HG02763 (cell line): ENCODE data around the gene MAP3K7CL.

ENCODE experiments used
- ATAC-seq: cut with Tn5 transposase; IDR thresholded peaks from one replicate; pipeline ENCODE4 v1.9.1; 2021; ENCODE audit warnings: mild to moderate bottlenecking, moderate library complexity; ENCODE audit not compliant: unreplicated experiment

Gene MAP3K7CL

GRCh38 chr21:29130270-29130969 is at the start of gene MAP3K7CL:
TSS of gene MAP3K7CL (plus strand) at chr21:29130644. CDS start at chr21:29133345, 2,701 bp downstream.
- ATAC-seq = no peak

DNA sequence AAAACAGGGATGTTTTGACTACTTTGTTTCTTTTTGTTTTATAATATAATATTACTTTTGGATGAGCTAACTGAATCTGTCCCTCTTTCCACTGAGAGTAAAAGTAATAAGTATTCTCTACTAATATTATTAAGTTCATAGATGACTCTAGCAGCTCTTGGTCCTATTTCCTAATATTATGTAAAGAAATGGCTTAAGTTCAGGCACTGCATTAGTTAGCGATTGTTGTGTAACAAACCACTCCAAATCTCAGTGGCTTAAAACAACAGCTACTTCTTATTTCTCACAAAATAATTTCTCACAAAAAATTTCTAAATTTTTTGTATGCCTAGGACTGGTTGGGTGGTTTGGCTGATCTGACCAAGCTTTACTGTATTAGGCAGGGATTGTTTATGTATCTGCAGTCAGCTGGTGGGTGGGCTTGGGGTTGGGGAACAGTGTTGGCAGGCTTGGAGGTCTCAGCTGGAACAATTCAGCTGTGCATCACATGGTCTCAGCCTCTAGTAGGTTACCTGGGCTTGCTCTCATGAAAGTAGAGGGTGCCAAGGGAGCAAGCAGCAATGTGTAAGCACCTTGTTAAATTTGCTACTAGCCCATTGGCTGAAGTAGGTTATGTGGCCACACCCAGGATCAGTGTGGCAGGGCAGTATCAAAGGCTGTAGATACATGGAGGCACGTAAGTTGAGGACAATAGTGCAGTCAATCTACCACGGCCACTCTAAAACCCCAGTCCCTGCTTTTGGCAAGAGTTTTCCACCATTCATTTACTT is 48.2 kb upstream of the MAP3K7CL start:
- ATAC-seq = no peak

GRCh38 chr21:29083306-29083705 is 47.1 kb upstream of the MAP3K7CL start:
- no peak for ATAC-seq

DNA sequence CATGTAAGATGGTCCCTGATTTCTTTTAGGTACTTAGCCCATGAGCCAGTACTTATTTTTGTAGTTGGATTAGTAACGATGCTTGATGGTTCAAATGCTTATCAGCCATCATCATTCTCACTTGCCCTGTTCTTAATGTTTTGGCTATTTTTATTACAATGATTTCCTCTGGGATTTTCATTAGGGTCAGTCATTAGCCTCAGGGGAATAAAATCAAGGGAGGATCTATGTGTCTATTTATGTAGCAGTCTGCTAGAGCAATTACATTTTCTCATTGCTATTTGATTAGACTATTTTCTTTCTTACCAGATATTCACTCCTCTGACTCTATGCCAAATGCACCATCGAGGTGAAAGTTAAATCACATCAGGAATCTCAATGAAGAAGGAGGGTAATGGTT is 46.1 kb upstream of the MAP3K7CL start:
- ATAC-seq = no peak

- no peak for ATAC-seq
These were observed 45.2 kb upstream of the MAP3K7CL start for GRCh38 chr21:29085106-29085752.

- ATAC-seq = no peak
These were observed 39.4 kb upstream of the MAP3K7CL start for GRCh38 chr21:29091033-29091432.

DNA sequence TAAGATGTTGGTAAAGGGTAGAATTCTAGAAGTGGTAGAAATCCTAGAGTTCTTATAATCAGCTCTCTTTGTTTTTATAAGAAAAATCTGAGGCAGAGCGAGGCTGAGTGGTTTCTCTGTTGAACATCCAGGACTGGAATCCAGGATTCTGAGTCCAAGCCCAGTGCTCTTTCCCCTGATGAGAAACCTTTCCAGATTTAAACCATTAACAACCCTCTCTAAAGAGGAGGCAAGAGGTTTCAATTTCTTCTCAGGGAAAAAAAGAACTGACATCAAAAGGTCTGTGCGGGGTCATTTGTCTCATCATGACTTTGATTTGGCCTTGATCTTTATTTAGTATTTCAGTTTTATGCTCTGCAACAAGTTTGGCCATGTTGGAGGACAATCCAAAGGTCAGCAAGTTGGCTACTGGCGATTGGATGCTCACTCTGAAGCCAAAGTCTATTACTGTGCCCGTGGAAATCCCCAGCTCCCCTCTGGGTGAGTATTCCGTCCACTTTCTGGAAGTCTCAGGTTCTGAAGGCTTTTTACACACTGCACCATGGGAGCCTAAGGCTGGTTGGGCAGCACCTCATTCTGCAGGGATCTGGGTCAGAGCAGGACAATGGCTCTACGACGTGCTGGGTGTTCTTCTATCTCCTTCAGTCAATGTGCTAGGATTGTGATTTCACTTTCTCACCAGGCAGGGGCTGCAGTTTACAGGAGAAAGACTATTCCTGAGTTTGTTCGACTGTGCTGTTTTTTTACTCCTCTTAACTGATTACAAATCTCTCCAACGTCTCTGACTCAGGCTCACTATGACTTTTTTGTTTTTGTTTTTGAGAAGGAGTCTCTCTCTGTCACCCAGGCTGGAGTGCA is 38.1 kb upstream of the MAP3K7CL start:
- no peak for ATAC-seq

GRCh38 chr21:29096218-29097015 is 34.0 kb upstream of the MAP3K7CL start:
- no peak for ATAC-seq

GRCh38 chr21:29098156-29098555 is 32.3 kb upstream of the MAP3K7CL start:
- ATAC-seq = no peak

- ATAC-seq = no peak
These were observed 27.6 kb upstream of the MAP3K7CL start for GRCh38 chr21:29102791-29103257.

DNA sequence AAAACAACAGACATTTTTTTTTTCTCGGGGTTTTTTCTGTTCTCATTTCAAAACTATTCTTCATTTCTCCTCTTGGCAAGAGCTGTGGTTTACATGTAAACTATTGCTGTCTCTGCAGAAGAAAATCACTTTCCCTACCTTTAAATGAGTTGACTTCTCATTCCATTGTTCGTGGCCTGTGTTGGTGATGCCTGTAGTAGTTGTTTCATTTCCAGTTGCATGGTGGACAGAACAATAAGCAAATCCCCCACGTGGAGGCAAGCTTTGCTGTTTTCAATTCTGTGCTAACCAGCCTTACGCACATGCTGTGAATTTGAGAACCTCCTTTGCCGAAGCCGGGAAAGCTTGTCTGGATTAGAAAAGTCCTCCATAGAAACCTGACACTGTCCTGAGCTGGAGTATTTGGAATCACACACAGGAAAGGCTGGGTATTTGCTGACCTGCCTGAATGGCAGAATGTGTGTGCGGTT is 26.2 kb upstream of the MAP3K7CL start:
- ATAC-seq = no peak

GRCh38 chr21:29105218-29105617 is 25.2 kb upstream of the MAP3K7CL start:
- ATAC-seq = no peak

DNA sequence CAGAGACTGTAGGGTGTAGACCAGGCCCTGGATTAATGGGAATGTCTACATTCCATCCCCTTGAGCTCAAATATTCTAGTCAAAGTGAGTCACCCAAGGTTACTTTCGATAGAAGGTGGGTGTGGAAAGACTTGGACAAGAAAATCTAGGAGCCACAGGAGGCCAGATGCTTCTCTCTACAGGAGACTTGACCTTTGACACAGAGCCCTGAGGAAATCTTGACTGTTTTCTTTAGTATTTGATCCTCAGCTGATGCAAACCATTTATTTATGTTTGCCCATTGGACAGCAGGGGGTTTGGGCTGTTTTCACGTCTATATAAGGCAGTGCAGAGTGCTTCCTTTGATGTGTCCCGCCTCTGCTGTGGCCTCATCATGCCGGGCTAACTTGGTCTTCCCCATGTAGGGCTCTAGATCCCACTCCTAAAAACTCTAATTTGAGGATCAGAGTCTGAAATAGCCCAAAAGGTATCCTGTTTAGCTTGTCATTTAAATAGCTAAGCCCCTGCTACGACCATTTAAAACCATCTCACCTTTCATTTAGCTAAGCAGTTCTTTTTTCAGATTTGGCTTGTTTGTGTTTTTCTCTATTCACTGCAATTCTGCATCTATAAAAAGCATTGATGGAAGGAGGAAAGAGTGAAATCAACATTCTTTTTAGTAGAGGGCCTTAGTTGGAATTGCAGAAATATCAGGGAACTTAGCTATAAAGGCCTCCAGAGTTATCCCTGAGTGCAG is 15.5 kb upstream of the MAP3K7CL start:
- no peak for ATAC-seq

DNA sequence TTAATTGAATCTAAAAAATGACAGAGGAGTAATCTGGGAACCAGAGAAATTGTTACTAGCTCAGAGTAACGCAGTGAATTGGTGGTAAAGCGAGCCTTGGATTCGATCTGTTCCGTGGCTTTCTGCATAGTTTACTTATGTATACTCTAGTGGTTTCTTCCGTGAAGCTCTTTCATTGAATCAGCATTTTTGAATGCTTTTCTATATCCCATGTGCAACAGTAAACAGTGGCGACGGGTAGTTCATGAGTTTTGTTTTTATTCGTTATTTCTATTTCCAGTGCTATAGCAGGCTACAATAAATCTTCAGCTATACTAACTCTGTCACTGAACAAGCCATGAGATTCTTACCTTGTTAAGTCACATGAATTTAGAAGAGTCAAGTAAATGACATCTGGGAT is 14.5 kb upstream of the MAP3K7CL start:
- no peak for ATAC-seq

DNA sequence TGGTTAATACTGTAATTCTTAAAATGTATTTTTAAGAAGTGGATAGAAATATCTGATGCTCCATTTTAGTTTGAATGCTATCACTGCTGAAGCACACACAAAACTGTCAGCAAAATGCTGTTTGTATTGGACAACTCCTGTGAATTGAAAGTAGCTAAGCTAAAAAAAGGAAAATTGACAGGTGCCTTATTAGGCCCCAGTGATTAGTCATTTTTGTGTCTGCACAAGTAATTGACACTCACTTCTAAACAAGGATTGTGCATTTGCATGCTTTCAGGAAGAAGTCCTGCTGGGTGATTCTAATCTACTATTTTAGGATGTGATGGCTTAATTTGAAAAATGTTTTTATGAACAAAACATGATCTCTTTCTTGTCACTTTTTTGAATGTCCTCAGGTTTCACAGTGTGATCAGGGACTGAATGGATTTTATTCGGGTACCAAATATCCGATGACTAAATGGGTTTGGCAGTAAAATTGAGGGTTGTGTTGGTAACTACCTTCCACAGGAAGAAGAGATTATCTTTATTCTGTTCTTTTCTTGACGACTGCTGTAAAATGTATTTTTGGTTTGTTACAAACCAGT is 13.0 kb upstream of the MAP3K7CL start:
- peak; percentile 51 for ATAC-seq

DNA sequence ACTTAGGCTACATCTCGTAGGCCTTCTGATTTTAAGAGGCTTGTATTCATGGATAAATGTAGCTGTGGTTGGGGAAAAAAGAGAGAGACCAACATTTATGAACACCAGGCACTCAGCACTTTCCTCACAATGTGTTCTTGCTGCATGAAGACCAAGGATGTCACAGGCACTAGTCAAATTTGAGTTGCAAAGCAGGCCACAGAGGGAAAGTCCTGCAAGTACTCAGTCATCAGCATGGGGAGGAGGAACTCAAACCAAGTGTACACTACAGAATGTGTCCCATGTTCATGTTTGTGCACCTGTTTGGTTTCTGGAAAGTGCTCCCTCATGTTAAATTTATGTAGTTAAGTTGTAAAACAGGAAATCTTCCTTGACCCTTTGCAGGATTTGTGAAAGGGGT is 8.7 kb upstream of the MAP3K7CL start:
- peak; percentile 52 for ATAC-seq

GRCh38 chr21:29124645-29125044 is 5.8 kb upstream of the MAP3K7CL start:
- no peak for ATAC-seq

DNA sequence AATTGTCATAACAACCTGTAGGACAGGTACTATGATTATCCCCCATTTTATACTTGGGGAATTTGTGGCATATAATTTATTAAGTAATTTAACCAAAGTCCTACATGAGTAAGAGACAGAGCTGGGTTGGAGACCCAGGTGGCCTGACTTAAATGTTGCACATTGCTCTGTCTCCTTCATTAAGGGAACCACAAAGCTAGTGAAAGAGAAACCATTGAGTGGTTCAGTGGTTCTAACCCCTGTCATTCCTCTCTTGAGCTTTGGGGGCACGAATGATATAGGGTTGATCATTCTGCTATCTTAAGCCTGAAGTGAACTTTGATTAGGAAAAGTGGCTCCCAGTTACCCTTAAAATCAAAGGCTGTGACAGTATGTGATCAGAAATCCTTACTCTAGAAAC is 5.3 kb upstream of the MAP3K7CL start:
- ATAC-seq = peak; percentile 93

GRCh38 chr21:29125979-29126378 is 4.5 kb upstream of the MAP3K7CL start:
- ATAC-seq = no peak
